GM18867 (cell line): ENCODE measurements around the gene VAC14.

Experiments
- ATAC-seq: cut with Tn5 transposase; IDR thresholded peaks from one replicate; pipeline ENCODE4 v1.9.1; 2021; ENCODE audit warnings: mild to moderate bottlenecking, moderate library complexity; ENCODE audit not compliant: unreplicated experiment

Gene VAC14

DNA sequence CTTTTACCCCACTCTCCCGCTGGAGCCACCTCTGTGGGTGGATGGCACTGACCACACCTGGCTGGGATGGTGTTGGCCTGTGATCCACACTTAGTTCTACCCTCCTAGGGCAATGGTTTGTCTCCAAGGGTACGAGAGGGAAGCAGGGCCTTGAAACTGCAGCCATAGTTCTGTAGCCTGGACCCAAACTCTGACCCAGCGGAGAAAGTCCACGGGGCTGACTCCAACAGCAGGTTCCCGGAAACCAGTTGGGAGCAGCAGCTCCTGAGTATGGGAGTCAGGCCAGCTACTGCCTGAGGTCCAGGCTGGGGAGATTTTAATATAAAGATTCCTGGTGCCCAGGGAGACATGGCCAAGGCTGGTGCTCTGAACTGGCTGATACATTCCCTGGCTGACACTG lies 91.5 kb downstream of the VAC14 start:
- ATAC-seq: no peak

- ATAC-seq: no peak
These were observed 92.4 kb downstream of the VAC14 start for GRCh38 chr16:70708366-70709246.

DNA sequence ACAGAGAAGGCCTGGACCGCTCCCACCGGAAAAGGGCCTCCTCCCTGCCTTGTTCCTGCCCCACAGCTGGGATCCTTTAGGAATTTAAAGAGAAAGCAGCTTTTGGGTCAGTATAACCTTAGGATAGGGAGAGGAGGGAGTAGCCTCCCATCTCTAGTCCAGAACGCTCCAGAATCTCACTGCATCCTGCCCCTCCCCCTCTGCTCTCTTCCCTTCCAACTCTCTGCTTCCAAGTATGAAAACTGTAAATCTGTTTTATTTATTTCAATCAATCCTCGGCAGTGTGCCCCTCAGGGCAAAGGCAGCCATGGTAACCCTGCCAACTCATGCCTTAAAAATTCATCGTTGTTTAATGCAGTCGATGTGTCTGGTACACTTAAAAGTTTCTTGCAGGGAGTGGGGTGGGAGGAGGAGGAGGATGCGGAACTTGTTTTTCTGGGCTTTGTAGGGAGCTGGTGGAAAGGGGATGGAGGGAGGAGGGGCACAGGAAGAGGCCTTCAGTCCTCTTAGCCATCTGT lies 94.0 kb downstream of the VAC14 start:
- no peak for ATAC-seq

DNA sequence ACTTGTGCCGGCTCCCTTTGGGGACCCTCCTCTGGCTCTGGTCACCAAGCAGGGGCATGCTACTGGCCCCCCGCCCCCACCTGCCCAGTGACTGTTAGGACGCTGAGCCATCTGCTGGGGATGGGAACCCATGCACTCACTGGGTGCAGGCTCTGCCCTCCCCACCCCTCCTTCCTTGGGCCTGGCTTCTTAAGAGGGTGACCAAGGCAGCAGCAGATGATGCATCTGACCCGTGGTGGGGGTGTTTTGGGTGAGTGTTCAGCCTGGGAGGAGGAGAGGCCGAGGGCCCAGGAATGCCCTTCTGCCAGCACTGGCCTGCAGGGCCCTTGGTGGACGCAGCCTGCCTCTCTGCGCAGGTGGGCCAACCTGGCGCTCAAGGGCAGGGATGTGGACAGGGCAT lies 95.9 kb downstream of the VAC14 start:
- ATAC-seq: no peak

DNA sequence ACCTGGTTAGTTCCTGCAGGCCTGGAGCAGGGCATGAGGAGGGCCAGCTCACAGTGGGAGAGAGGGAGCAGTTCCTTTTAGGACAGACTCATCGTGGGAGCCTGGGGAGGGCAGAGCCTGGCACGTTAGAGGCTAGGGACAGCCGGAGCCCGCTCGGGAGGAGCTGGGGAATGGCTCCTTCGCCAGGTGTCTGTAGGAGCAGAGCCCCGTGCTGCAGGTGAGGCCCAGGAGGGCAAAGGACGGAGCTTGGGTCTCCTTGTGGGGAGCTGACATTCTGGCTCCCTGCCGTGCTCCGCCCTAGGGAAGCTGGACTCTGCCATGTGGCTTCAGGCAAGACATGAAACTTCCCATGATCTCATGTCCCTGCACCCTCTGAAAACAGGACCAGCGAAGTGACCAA lies 96.4 kb downstream of the VAC14 start:
- no peak for ATAC-seq

GRCh38 chr16:70703835-70704381 lies 97.0 kb downstream of the VAC14 start:
- no peak for ATAC-seq

DNA sequence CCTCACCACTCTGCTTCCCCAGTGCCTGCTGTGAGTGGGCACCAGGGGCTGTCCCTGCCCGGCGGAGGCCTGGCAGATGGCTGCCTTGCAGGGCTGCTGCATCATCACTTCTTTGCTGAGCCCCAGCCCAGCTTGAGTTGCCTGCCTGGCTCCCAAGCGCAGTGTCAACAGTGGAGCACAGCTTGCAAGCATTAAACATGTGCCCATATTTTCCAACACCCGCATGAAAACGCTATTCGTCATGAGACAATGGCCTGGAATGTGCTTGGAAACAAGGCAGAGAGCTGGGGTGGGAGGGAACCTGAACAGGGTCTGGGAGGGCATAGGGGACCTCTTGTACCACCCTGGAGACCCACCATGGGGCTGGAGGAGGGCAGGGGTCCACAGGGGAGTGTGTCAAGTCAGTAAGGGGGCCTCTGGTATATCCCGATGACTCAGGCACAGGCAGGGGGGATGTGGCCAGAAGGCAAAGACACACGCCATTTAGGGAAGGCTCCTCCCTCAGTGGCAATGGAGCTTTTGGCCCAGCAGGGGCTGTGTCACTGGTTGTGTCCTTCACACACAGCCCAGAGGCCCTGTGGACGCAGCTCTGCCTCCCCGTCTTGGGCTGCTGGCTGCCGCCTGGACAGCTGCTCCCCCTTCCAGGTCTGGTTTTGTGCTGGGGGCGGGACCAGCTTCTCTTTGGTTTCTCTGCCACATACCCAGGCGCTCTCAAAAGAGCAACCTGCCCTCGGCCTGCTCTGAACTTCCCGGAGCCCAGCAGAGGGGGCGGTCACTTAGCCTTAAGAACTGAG lies 97.7 kb downstream of the VAC14 start:
- no peak for ATAC-seq

- no peak for ATAC-seq
These were observed 98.3 kb downstream of the VAC14 start for GRCh38 chr16:70702624-70703023.

DNA sequence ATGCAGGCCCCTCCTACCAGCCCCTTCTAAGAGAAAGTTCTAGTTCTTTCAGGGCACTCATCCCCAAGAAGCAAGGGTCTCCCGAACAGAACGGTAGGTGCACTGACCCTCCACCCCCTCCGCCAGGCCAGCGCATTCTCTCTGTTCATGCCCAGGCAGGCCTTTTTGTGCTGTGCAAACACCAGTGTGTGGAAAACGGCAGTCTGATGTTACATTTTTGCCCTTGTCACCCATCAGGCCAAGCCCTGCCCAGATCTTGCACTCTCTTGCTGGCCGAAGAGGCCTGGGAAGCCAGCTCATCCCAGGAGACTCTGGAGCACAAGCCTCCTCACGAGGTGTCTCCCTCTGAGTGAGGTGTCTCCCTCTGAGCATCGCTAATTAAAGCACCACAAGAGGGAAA lies 99.0 kb downstream of the VAC14 start:
- ATAC-seq: no peak

DNA sequence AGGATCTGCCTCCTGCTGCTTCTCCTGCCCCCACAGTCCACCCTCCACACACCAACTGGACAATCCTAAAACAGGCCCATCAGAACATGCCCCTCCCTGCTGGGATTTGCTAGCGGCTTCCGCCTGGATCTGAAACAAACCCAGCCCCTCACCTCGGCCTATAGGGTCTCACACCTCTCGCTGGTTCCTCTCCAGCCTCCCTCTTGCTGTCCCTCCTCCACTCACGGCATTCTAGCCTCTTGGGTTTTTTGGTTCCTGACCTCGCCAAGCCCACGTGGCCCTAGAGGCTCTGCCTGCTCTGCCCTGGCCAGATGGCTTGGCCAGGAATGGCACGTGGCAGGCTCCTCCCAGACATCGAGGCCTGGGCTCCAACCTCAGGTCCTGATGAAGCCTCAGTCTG lies 99.4 kb downstream of the VAC14 start:
- ATAC-seq: no peak

DNA sequence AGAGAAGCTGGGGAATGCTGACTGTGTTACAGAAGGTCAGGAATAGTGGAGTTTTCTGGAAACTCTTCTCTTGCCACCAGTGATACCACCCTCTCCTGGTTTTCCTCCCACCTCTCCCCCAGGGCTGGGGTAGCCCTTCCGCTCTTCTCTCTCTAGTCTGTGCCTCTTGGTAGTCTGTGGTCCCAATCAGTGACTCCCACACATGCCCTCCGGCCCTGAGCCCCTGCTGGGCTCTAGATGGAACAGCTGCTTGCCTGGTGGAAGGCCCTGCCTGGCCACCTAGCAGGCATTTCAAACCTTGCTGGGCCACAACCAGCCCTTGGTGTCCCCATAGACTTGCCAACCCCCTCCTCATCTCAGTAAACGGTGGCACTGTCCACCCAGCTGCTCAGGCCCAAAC lies 99.9 kb downstream of the VAC14 start:
- ATAC-seq: no peak

DNA sequence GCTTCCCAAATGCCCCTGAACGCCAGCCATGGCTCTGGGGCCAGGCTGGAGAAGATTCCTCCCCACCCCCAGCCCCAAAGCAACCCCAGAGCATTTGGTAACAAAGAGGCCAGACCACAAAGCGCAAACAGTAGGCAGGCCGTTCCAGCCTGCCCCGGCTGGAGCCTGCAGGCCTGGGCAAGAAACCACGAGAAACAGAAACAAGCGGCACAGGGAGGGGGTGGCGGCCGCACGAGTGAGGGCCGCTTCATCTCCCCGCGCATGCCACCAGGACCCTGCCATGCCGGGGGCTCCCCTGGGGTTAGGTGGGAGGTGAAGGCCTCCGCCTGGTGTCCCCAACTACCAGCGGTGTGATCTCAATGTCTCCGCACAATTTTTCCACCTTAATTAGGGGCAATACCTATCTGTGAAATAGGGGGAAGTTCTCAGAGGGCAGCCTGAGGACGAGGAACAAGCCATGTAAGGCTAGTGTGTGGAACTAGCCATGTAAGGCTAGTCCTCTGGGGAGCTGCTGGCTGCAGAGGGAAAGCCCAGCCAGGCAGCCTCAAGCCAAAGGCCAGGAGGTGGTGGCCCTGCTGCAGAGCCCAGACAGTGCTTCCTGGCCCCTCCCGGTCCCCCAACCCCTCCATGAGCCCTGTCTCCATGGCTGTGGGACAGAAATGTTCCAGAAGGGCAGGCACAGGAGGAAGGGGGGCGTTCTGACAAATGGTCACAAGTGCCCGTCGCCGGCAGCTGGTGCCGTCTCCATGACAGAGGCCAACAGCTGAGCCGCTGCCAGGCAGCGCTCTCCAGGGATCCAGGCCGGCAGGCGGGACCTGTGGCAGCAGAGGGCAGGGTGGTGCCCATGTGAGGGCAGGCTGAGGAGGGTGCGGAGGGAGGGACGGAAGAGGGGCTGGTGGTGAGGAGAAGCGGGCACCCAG lies 100.6 kb downstream of the VAC14 start:
- ATAC-seq: no peak

DNA sequence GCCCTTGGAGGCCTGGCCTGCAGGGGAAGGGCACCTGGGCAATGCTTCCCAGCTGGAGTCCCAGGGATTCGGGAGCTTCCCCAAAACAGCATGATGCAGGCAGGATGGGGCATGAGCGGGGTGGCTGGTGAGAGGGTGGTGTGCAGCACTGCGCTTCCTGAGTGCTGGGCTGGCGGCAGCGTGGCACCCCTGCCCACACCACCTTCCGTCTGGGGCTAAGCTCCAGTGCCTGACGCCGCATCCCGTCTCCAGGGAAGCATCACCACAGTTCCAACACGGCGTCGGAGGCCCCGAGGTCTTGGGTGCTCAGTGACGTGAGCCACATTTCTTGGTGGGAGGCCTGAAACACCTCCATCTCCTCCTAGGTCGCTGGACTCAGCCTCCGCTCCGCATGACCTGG lies 101.3 kb downstream of the VAC14 start:
- ATAC-seq: no peak

DNA sequence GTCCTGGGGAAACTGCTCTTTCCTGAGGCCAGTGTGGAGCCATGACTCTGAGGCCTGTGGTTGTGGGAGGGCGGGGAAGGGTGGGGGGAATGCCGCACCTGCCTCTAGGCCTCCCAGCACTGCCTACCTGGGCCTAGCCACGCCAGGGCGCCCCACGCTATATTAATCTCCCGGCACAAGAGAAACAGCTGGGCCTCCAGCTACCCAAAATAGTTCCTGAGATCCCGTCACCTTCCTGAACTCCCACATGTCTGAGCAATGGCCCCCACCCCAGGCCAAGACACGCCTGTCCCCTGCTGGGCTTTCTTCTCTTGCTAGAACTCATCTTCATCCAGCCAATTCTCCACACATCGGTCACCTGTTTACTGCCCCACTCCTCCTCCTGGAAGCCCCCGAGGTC lies 102.1 kb downstream of the VAC14 start:
- ATAC-seq: no peak

DNA sequence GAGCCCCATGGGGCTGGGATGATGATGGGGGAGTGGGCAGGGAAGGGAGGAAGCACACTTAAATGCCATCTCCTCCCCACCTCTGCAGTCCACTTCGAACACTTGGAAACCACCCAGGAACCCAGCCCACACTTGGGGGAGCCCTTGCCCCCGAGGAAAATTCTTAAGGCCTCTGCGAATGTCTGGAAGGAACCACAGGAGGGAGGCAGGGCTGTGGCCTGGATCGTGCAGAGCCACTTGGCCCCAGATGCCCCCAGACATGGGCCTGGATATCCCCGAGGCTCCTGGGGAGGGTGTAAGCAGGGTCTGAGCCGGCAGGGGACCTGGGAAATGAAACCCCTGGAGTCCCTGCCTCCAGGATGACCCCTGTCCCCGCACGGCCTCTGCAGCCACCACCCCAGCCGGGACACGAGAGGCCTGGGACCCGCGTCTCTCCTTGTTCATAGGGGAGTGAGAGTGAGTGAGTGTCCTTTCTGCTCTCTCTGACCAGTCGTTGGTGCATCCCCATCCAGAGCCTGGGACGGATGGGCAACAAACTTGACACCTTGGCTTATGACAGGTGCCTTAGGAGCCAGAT lies 103.3 kb downstream of the VAC14 start:
- ATAC-seq: no peak

- no peak for ATAC-seq
These were observed 103.9 kb downstream of the VAC14 start for GRCh38 chr16:70696952-70697593.

- ATAC-seq: no peak
These were observed 104.6 kb downstream of the VAC14 start for GRCh38 chr16:70696355-70696754.

- ATAC-seq: no peak
These were observed 105.5 kb downstream of the VAC14 start for GRCh38 chr16:70695331-70696070.

GRCh38 chr16:70694868-70695218 lies 106.1 kb downstream of the VAC14 start:
- no peak for ATAC-seq
